LNCaP clone FGC (cell line): ENCODE results near the gene CD2AP.

ENCODE experiments used
- DNase-seq: peaks from one replicate; pipeline ENCODE4 v3.0.0-alpha.2; 2011; ENCODE audit warnings: low read depth
- H3K4me3 ChIP-seq: 2 replicates; pipeline ENCODE4 v1.5.1; 2011; ENCODE audit warnings: mild to moderate bottlenecking, low read depth, low read length, control low read depth
- CTCF ChIP-seq: IDR thresholded peaks from 2 replicates; pipeline ENCODE4 v1.5.1; 2012; ENCODE audit warnings: mild to moderate bottlenecking; ENCODE audit not compliant: control insufficient read depth, insufficient read depth; ENCODE audit errors: extremely low read depth

Gene CD2AP

GRCh38 chr6:47465117-47465516 is 12.5 kb upstream of the CD2AP start:
- no peak for TF ChIP-seq CTCF
- no peak for DNase-seq
- H3K4me3 ChIP-seq = no peak overlapping the region

GRCh38 chr6:47471911-47472310 is 5.7 kb upstream of the CD2AP start:
- TF ChIP-seq CTCF = no peak
- H3K4me3 ChIP-seq = no peak overlapping the region
- DNase-seq = no peak

- no peak for TF ChIP-seq CTCF
- no peak for DNase-seq
- H3K4me3 ChIP-seq = no peak overlapping the region
Observed at GRCh38 chr6:47473791-47474346, 3.7 kb upstream of the CD2AP start.

GRCh38 chr6:47475319-47475816 is 2.2 kb upstream of the CD2AP start:
- DNase-seq = no peak
- no peak overlapping the region for H3K4me3 ChIP-seq
- no peak for TF ChIP-seq CTCF

GRCh38 chr6:47476781-47477496 is 650 bp upstream of the CD2AP start:
- no peak for DNase-seq
- TF ChIP-seq CTCF = no peak

GRCh38 chr6:47478233-47479139 is 897 bp downstream of the CD2AP start:
- H3K4me3 ChIP-seq = peak overlapping the region; percentile 71

More at GRCh38 chr6:47476781-47477496, 650 bp upstream of the CD2AP start:
- H3K4me3 ChIP-seq = peak overlapping the region; percentile 71

More at GRCh38 chr6:47478233-47479139, 897 bp downstream of the CD2AP start:
- peak; percentile 43 for DNase-seq
- no peak for TF ChIP-seq CTCF
